Neural cell (in vitro differentiated cells): ENCODE results near the gene WNK3. TPM values are rescaled to one million over a fixed set of nuclear protein-coding genes. Genes with fewer than 3 reads are reported as not detected.

Experiments used
- H2AFZ ChIP-seq: fragments of 200-600, 300-800 bp; sonication (generic), shearing (Covaris generic); 2 replicates; pipeline ENCODE4 v1.6.0; 2014; ENCODE audit warnings: low read depth, mild to moderate bottlenecking, antibody characterized with exemption, low read length, moderate library complexity
- H3F3A ChIP-seq: fragments of 200-600 bp; shearing (Covaris generic); 2 replicates; pipeline ENCODE4 v1.6.1; 2016; ENCODE audit warnings: mild to moderate bottlenecking, moderate library complexity, mixed read lengths, antibody characterized with exemption, low read length; ENCODE audit not compliant: insufficient read depth, poor library complexity, severe bottlenecking
- H3K27ac ChIP-seq: fragments of 200-600, 300-800 bp; sonication (generic), shearing (Covaris generic); 2 replicates; pipeline ENCODE4 v1.5.1; 2014; ENCODE audit warnings: mild to moderate bottlenecking, low read length, moderate library complexity
- H3K27me3 ChIP-seq: fragments of 300-800, 200-600 bp; sonication (generic), shearing (Covaris generic); 2 replicates; pipeline ENCODE4 v1.6.0; 2014; ENCODE audit warnings: mild to moderate bottlenecking, low read depth, low read length, moderate library complexity; ENCODE audit not compliant: insufficient read depth
- H3K36me3 ChIP-seq: fragments of 300-800, 200-600 bp; sonication (generic), shearing (Covaris generic); 2 replicates; pipeline ENCODE4 v1.5.1; 2014; ENCODE audit warnings: mild to moderate bottlenecking, antibody characterized with exemption, low read length, moderate library complexity; ENCODE audit not compliant: insufficient read depth
- H3K4me2 ChIP-seq: fragments of 300-800, 200-600 bp; sonication (generic), shearing (Covaris generic); 2 replicates; pipeline ENCODE4 v1.6.0; 2014; ENCODE audit warnings: mild to moderate bottlenecking, low read length
- H3K4me3 ChIP-seq: fragments of 300-800, 200-600 bp; sonication (generic), shearing (Covaris generic); 2 replicates; pipeline ENCODE4 v1.5.1; 2014; ENCODE audit warnings: mild to moderate bottlenecking, low read length, moderate library complexity
- H3K79me2 ChIP-seq: fragments of 200-600 bp; shearing (Covaris generic); replicated peaks from 2 replicates; pipeline ENCODE4 v1.6.0; 2014; ENCODE audit warnings: mild to moderate bottlenecking, low read length, moderate library complexity; ENCODE audit not compliant: insufficient read depth
- H3K9ac ChIP-seq: fragments of 300-800, 200-600 bp; sonication (generic), shearing (Covaris generic); 2 replicates; pipeline ENCODE4 v1.6.1; 2016; ENCODE audit warnings: mild to moderate bottlenecking, low read length, mixed read lengths
- H3K9me2 ChIP-seq: fragments of 200-600 bp; shearing (Covaris generic); 2 replicates; pipeline ENCODE4 v1.6.1; 2016; ENCODE audit warnings: mild to moderate bottlenecking, low read length, mixed read lengths; ENCODE audit not compliant: insufficient read depth
- H3K9me3 ChIP-seq: fragments of 200-600, 300-800 bp; sonication (generic), shearing (Covaris generic); 2 replicates; pipeline ENCODE4 v1.6.1; 2016; ENCODE audit warnings: mild to moderate bottlenecking, mixed run types, low read length, moderate library complexity, mixed read lengths
- H4K20me1 ChIP-seq: fragments of 200-600 bp; shearing (Covaris generic); 2 replicates; pipeline ENCODE4 v1.6.1; 2016; ENCODE audit warnings: mild to moderate bottlenecking, mixed run types; ENCODE audit not compliant: insufficient read depth
- EP300 ChIP-seq: fragments of 450-650 bp; conservative IDR thresholded peaks from 2 replicates; pipeline ENCODE4 v1.6.1; 2014; ENCODE audit warnings: antibody characterized with exemption, mild to moderate bottlenecking, moderate library complexity; ENCODE audit not compliant: poor library complexity, severe bottlenecking
- EZH2 ChIP-seq: fragments of 200-600, 300-800 bp; shearing (Covaris generic), sonication (generic); IDR thresholded peaks from 2 replicates; pipeline ENCODE4 v1.6.1; 2014; ENCODE audit warnings: antibody characterized with exemption, low read length, borderline replicate concordance, mild to moderate bottlenecking; ENCODE audit not compliant: insufficient read depth, poor library complexity, severe bottlenecking
- MXI1 ChIP-seq: fragments of 450-650 bp; conservative IDR thresholded peaks from 2 replicates; pipeline ENCODE4 v1.6.1; 2014; ENCODE audit warnings: antibody characterized with exemption, mild to moderate bottlenecking; ENCODE audit not compliant: poor library complexity, severe bottlenecking
- POLR2AphosphoS5 ChIP-seq: IDR thresholded peaks from 2 replicates; pipeline ENCODE4 v1.6.1; 2012
- RAD21 ChIP-seq: fragments of 450-650 bp; conservative IDR thresholded peaks from 2 replicates; pipeline ENCODE4 v1.6.1; 2014; ENCODE audit warnings: antibody characterized with exemption, mild to moderate bottlenecking, moderate library complexity
- SMC3 ChIP-seq: fragments of 450-650 bp; conservative IDR thresholded peaks from 2 replicates; pipeline ENCODE4 v1.6.1; 2014; ENCODE audit warnings: antibody characterized with exemption, mild to moderate bottlenecking, moderate library complexity; ENCODE audit not compliant: poor library complexity
- TAF1 ChIP-seq: IDR thresholded peaks from 2 replicates; pipeline ENCODE4 v1.6.1; 2012; ENCODE audit warnings: low read depth
- polyA plus RNA-seq: library from polyadenylated mRNA; depleted of rRNA; stranded (reverse); fragments of >200 nt; gene quantifications from 2 replicates; pipeline ENCODE4 v1.2.3, GENCODE V29; 2014
- TF ChIP-seq, protein P1 (sequence below): IDR thresholded peaks from 2 replicates; pipeline ENCODE4 v1.6.1; 2012; ENCODE audit warnings: borderline replicate concordance
- TF ChIP-seq, protein P2 (sequence below): fragments of 450-650 bp; IDR thresholded peaks from 2 replicates; pipeline ENCODE4 v1.5.1; 2014; ENCODE audit warnings: antibody characterized with exemption, mild to moderate bottlenecking, moderate library complexity; ENCODE audit not compliant: poor library complexity, severe bottlenecking

The WNK3 gene
- polyA plus RNA-seq, 1 donor from 2014 or later = 35.0 TPM

DNA sequence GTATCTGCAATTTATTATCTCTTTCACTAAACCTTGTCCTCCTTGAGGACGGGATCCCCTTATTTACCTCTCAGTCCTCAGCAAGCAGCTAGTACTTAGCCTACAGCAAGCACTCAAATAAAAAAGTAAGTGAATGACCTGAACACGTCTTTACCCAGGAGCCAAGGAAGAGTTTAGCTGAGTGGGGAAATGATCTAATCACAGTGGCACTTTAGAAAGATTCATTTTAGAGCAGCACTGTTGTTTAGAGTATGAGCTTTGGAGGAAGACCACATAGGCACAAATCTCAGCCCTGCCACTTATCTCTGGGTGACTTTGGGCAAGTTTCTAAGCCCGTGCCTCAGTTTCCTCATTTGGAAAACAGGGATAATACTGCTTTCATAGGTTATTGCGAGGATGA is 177.4 kb downstream of the WNK3 start:
- H3K27me3 ChIP-seq = no peaks in the 10 kb centered on the region

DNA sequence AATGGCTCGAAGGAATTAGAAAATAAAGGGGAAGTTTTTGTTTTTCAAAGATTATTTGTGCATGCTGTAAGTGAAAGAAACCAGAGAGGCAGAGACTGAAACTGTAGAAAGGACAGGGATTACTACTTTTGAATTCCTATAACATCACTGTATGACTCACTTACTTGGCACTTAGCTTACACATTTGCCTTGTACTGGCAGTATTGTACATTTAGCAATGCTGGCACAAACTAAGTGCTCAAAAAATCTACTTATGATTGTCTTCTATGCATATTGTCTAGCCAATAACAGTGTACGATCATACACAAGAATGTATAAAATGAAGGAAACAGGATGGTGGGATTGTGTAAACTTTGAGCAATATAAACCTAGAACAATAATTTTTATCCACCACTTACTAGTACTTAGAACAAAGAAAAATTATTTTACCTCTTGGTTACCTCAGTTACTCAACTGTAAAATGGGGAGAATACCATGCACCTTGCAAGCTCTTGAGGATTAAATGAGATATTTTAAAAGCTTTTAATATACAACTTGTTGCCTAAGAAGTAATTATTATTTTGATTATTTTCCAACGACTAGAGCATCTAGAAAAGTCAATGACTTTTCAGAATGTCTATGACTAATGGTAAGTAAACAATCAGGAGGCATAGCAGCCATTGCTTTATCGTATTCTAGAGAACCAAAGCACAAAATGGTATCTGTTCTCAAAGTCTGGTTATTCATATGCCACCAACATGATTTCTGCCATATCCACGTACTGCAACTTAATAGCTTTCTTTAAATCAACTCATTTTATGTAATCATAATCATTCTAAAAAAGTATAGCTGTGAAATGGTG is 179.5 kb downstream of the WNK3 start:
- peaks cover 23% of the 10 kb centered on the region for H3K79me2 ChIP-seq
- H3F3A ChIP-seq = no peaks in the 10 kb centered on the region
- no peaks in the 10 kb centered on the region for H3K9me3 ChIP-seq
- no peaks in the 10 kb centered on the region for H3K9me2 ChIP-seq
- H4K20me1 ChIP-seq = no peaks in the 10 kb centered on the region
- H3K27ac ChIP-seq = no peak overlapping the region
- H3K4me2 ChIP-seq = no peak overlapping the region
- no peak overlapping the region for H3K9ac ChIP-seq
- no peak for TF ChIP-seq SMC3
- no peak for TF ChIP-seq EZH2
- TF ChIP-seq POLR2AphosphoS5 = no peak
- TF ChIP-seq, protein P1, sequence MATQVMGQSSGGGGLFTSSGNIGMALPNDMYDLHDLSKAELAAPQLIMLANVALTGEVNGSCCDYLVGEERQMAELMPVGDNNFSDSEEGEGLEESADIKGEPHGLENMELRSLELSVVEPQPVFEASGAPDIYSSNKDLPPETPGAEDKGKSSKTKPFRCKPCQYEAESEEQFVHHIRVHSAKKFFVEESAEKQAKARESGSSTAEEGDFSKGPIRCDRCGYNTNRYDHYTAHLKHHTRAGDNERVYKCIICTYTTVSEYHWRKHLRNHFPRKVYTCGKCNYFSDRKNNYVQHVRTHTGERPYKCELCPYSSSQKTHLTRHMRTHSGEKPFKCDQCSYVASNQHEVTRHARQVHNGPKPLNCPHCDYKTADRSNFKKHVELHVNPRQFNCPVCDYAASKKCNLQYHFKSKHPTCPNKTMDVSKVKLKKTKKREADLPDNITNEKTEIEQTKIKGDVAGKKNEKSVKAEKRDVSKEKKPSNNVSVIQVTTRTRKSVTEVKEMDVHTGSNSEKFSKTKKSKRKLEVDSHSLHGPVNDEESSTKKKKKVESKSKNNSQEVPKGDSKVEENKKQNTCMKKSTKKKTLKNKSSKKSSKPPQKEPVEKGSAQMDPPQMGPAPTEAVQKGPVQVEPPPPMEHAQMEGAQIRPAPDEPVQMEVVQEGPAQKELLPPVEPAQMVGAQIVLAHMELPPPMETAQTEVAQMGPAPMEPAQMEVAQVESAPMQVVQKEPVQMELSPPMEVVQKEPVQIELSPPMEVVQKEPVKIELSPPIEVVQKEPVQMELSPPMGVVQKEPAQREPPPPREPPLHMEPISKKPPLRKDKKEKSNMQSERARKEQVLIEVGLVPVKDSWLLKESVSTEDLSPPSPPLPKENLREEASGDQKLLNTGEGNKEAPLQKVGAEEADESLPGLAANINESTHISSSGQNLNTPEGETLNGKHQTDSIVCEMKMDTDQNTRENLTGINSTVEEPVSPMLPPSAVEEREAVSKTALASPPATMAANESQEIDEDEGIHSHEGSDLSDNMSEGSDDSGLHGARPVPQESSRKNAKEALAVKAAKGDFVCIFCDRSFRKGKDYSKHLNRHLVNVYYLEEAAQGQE = no peak
- TF ChIP-seq MXI1 = no peak
- TF ChIP-seq RAD21 = no peak
- no peak for TF ChIP-seq EP300
- TF ChIP-seq, protein P2, sequence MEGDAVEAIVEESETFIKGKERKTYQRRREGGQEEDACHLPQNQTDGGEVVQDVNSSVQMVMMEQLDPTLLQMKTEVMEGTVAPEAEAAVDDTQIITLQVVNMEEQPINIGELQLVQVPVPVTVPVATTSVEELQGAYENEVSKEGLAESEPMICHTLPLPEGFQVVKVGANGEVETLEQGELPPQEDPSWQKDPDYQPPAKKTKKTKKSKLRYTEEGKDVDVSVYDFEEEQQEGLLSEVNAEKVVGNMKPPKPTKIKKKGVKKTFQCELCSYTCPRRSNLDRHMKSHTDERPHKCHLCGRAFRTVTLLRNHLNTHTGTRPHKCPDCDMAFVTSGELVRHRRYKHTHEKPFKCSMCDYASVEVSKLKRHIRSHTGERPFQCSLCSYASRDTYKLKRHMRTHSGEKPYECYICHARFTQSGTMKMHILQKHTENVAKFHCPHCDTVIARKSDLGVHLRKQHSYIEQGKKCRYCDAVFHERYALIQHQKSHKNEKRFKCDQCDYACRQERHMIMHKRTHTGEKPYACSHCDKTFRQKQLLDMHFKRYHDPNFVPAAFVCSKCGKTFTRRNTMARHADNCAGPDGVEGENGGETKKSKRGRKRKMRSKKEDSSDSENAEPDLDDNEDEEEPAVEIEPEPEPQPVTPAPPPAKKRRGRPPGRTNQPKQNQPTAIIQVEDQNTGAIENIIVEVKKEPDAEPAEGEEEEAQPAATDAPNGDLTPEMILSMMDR = no peak
- H3K4me3 ChIP-seq = peak overlapping the region; percentile 79
- H3K27me3 ChIP-seq = no peaks in the 10 kb centered on the region
- no peaks in the 10 kb centered on the region for H3K36me3 ChIP-seq
- no peak overlapping the region for H2AFZ ChIP-seq

More for the DNA sequence above, 177.4 kb downstream of the WNK3 start:
- Histone ChIP-seq H3K9me2 (no peaks in the 10 kb centered on the region), H3K79me2 (peaks cover 23% of the 10 kb centered on the region), H3K9ac (no peak overlapping the region), H3K4me2 (peak overlapping the region; percentile 35), H3F3A (no peaks in the 10 kb centered on the region), H2AFZ (no peak overlapping the region), H3K27ac (no peak overlapping the region), H3K36me3 (no peaks in the 10 kb centered on the region), H3K4me3 (peak overlapping the region; percentile 79), H3K9me3 (no peaks in the 10 kb centered on the region), H4K20me1 (no peaks in the 10 kb centered on the region)
- no peak for TF ChIP-seq MXI1
- no peak for TF ChIP-seq RAD21
- TF ChIP-seq POLR2AphosphoS5 = no peak
- no peak for TF ChIP-seq TAF1
- no peak for TF ChIP-seq EP300
- no peak for TF ChIP-seq EZH2
- TF ChIP-seq, protein P1 = no peak
- TF ChIP-seq, protein P2 = no peak
- no peak for TF ChIP-seq SMC3
